NB4 (cell line): ENCODE data around the gene PTOV1.

Experiments used
- DNase-seq: peaks from one replicate; pipeline ENCODE4 v3.0.0; 2010; ENCODE audit warnings: low read depth
- H3K4me3 ChIP-seq: one replicate; pipeline ENCODE4 v1.5.1; 2011; ENCODE audit warnings: mild to moderate bottlenecking, low read depth, low read length, moderate library complexity
- MAX ChIP-seq: IDR thresholded peaks from 2 replicates; pipeline ENCODE4 v1.6.1; 2011; ENCODE audit warnings: low read depth, low read length
- MYC ChIP-seq: IDR thresholded peaks from 2 replicates; pipeline ENCODE4 v1.6.1; 2011; ENCODE audit warnings: low read depth, low read length
- POLR2A ChIP-seq: IDR thresholded peaks from 2 replicates; pipeline ENCODE4 v1.6.1; 2011; ENCODE audit warnings: mild to moderate bottlenecking; ENCODE audit not compliant: insufficient read length; ENCODE audit errors: extremely low read depth
- TF ChIP-seq, protein P1 (sequence below): IDR thresholded peaks from one replicate; pipeline ENCODE4 v1.5.1; 2012; ENCODE audit warnings: low read depth, low read length

PTOV1 gene

DNA sequence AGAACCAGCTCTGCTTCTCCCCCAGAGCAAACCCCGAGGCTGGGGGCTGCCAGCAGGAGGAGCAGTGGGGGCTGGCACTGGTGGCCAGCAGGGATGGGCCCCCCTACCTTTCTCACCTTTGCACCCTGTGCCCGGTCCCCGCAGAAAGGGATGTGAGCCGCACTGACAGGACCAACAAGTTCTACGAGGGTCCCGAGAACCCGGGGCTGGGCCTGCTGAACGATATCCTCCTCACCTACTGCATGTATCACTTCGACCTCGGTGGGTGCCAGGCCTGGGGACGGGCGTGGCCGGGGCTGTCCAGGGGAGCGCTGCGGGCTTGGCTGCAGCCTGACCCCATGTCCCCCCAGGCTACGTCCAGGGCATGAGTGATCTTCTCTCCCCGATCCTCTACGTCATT is 33.1 kb downstream of the PTOV1 start:
- TF ChIP-seq POLR2A (no peak), MAX (no peak), MYC (no peak)
- TF ChIP-seq, protein P1, sequence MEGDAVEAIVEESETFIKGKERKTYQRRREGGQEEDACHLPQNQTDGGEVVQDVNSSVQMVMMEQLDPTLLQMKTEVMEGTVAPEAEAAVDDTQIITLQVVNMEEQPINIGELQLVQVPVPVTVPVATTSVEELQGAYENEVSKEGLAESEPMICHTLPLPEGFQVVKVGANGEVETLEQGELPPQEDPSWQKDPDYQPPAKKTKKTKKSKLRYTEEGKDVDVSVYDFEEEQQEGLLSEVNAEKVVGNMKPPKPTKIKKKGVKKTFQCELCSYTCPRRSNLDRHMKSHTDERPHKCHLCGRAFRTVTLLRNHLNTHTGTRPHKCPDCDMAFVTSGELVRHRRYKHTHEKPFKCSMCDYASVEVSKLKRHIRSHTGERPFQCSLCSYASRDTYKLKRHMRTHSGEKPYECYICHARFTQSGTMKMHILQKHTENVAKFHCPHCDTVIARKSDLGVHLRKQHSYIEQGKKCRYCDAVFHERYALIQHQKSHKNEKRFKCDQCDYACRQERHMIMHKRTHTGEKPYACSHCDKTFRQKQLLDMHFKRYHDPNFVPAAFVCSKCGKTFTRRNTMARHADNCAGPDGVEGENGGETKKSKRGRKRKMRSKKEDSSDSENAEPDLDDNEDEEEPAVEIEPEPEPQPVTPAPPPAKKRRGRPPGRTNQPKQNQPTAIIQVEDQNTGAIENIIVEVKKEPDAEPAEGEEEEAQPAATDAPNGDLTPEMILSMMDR: no peak
- DNase-seq: no peak
- no peak overlapping the region for H3K4me3 ChIP-seq

- no peak overlapping the region for H3K4me3 ChIP-seq
- TF ChIP-seq MAX: no peak
- no peak for DNase-seq
Measured at GRCh38 chr19:49884760-49885159, 33.8 kb downstream of the PTOV1 start.

DNA sequence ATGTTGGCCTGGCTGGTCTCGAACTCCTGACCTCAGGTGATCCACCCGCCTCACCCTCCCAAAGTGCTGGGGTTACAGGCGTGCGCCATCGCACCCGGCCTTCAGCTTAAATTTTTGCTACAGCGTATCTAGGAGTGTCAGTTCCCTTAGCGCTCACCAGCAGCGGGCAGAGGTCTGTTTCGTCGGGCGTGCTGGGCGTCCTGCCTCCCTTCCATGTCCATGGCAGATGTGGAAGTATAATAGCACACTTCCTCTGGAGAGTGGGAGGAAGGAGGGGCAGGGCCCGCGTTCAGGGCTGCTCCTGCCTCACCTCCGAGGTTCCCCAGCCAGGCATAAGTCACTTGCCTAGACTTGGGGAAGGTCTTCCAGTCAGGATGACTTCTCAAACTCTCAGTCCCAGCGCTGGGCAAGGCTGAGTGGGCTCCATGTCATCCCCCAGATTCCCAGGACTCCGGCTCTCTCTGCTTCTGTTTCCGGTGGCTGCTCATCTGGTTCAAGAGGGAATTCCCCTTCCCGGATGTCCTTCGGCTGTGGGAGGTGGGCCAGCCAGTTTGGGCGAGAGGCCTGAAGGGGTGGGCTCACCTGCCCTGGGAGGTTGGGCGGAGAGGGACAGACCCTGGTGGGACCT is 36.2 kb downstream of the PTOV1 start:
- TF ChIP-seq, protein P1: no peak
- TF ChIP-seq POLR2A (no peak), MYC (no peak), MAX (no peak)
- H3K4me3 ChIP-seq: no peak overlapping the region
- no peak for DNase-seq

DNA sequence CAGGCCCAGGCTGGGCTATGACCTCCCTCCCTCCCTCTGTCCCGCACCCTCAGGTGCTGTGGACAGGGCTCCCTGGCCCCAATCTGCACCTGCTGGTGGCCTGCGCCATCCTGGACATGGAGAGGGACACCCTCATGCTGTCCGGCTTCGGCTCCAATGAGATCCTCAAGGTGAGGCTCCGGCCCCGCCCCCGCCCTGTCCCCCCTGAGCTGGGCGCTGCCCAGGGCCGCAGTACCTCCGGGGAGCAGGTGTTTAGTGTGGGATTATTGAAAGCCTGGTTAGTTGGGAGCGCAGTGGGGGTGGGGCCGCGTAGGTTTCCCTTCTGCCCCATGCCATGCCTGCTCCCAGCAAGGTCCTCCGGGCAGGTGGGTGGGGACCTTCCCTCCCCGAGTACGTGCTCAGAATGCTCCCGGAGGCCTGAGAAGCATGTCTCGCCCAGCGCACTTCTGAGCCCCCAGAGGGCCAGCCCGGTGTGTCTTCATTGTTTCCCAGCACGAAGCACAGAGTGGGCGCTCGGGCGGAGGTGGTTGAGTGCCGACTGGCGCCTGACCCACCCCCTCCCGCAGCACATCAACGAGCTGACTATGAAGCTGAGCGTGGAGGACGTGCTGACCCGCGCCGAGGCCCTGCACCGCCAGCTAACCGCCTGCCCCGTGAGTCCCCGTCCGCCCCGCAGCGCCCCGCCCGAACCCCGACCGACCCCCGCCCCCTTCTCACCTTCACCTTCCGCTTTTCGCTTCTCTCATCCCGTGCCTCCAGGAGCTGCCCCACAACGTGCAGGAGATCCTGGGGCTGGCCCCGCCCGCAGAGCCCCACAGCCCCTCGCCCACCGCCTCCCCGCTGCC is 36.9 kb downstream of the PTOV1 start:
- DNase-seq: no peak
- no peak for TF ChIP-seq MAX
- no peak for TF ChIP-seq MYC
- no peak for TF ChIP-seq POLR2A
- TF ChIP-seq, protein P1: no peak
- no peak overlapping the region for H3K4me3 ChIP-seq

- no peak overlapping the region for H3K4me3 ChIP-seq
- no peak for DNase-seq
- TF ChIP-seq, protein P1: no peak
- TF ChIP-seq MAX (no peak), MYC (no peak), POLR2A (no peak)
Measured at GRCh38 chr19:49888510-49888824, 37.5 kb downstream of the PTOV1 start.

GRCh38 chr19:49889038-49889686 is 38.2 kb downstream of the PTOV1 start:
- DNase-seq: no peak
- no peak overlapping the region for H3K4me3 ChIP-seq
- no peak for TF ChIP-seq POLR2A
- TF ChIP-seq MAX: no peak
- TF ChIP-seq, protein P1: no peak
- no peak for TF ChIP-seq MYC
